Esophagus muscularis mucosa (tissue), 3 donors: ENCODE data around the gene PRELID1.

Experiments used
- CTCF ChIP-seq, 3 experiments: fragments of 200-600 bp in 2 of 3; fragments of 450-650 bp in 1 of 3; sonication (generic) in 2 of 3; IDR thresholded peaks; one replicate each; pipeline ENCODE4 v1.5.1; 2017 to 2019; ENCODE audit warnings: antibody characterized with exemption in 3 of 3, mild to moderate bottlenecking in 2 of 3, moderate library complexity in 1 of 3
- POLR2AphosphoS5 ChIP-seq, 2 donors: sonication (generic); formaldehyde crosslinking; IDR thresholded peaks; one replicate each; pipeline ENCODE4 v1.6.1; 2017; ENCODE audit warnings: antibody characterized with exemption in 2 of 2

- TF ChIP-seq POLR2AphosphoS5 (IDR thresholded peaks at IDR 0.05) (no peak), CTCF (IDR thresholded peaks at IDR 0.05) (no peak)
Observed at GRCh38 chr5:177328545-177329231, 25.1 kb downstream of the PRELID1 start.
